ENCODE data around the gene PON3.

- no peak for TF ChIP-seq CTCF (IDR thresholded peaks at IDR 0.05; ENCODE audit: poor library complexity)
- TF ChIP-seq EZH2 (IDR thresholded peaks at IDR 0.05; ENCODE audit: borderline replicate concordance), result no peak
Measured at GRCh38 chr7:95411666-95412065, 15.5 kb upstream of the PON3 start.
